Colonic mucosa (tissue), 4 donors: ENCODE results near the gene CACNA2D4. TPM values are rescaled to one million over a fixed set of nuclear protein-coding genes. Genes with fewer than 3 reads are reported as not detected.

ENCODE experiments used
- DNase-seq: peaks from one replicate; pipeline ENCODE4 v3.0.0-alpha.2; 2020
- H3K27ac ChIP-seq: fragments of 200-600 bp; one replicate; pipeline ENCODE4 v1.8.0; 2021
- H3K27me3 ChIP-seq: fragments of 200-600 bp; one replicate; pipeline ENCODE4 v1.8.0; 2021
- H3K36me3 ChIP-seq: fragments of 200-600 bp; one replicate; pipeline ENCODE4 v1.8.0; 2021
- H3K4me1 ChIP-seq: fragments of 200-600 bp; one replicate; pipeline ENCODE4 v1.8.0; 2021; ENCODE audit warnings: mild to moderate bottlenecking
- H3K4me3 ChIP-seq: fragments of 200-600 bp; one replicate; pipeline ENCODE4 v1.8.0; 2021
- H3K9ac ChIP-seq, 2 donors: one replicate each; pipeline ENCODE4 v1.7.0; 2013; ENCODE audit warnings: control low read depth in 2 of 2, low read depth in 2 of 2, low read length in 2 of 2
- H3K9me3 ChIP-seq: fragments of 200-600 bp; one replicate; pipeline ENCODE4 v1.8.0; 2021
- intact Hi-C: fragments of 100-400 bp; cut with DNase I; formaldehyde crosslinking; loops from one replicate; pipeline ENCODE4 v1.14.1; 2022
- total RNA-seq, 2 donors: library from RNA; stranded (reverse); fragmentation: NEBNext Ultra II Directional in 1 of 2; extraction: Animal tissue kit (Norgen Biotek cat#: 25700) in 1 of 2; gene quantifications; one replicate each; pipeline ENCODE4 v1.2.1, GENCODE V29; 2021
- TF ChIP-seq, protein P1 (sequence below): fragments of 200-600 bp; IDR thresholded peaks from one replicate; pipeline ENCODE4 v1.8.0; 2022; ENCODE audit warnings: antibody characterized with exemption, mild to moderate bottlenecking
- donor health status: healthy.
- donor health status: DM: no; HTN: no; CAD: no.
- donor health status: DM: no; HTN: no; CAD: no.

The CACNA2D4 gene
- total RNA-seq, 2 donors from 2014 or later = 3.3 to 3.7 TPM

DNA sequence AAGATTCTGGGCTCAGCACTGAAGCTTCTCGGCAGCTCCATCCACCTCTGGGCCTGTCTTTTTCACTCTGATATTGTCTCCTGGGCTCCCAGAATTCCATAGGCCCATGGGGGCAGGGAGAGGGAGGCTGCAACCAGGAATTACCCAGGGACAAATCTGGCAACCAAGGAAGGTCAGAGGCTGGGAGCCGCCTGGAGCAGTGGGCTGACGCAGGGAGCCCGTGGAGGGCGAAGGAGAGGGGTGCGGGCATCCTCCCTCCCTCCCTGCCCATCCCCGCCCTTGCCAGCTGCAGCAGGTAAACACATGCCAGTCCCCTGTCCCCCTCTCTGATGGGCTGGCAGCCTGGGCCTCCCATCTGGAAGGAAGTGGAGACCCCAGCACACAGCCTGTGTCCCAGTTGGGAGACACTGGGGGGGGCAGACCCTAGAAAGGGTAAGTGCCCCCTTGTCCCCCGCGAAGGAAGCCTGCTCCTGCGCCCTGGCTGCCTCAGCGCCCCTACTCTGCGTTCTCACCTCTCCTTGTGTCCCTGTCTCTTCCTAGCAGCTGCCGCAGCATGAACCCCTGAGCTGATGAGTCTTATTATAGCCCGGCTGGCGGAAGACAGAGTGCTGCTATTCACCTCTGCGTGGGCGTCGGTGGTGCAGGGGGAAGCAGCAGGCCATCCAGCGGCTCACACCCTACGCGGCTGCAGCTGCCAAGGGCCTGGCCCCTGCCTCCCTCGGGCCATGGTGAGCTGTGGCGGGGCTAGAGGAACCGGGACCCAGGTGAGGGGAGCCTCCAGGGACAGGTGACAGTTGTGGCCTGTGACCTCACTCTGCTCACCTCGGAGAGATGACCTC lies 91.4 kb downstream of the CACNA2D4 start:
- no peak overlapping the region for H3K9ac ChIP-seq
- intact Hi-C loops = no loop called here
- H3K27me3 ChIP-seq = peaks cover 6% of the 10 kb centered on the region
- DNase-seq = no peak
- H3K4me3 ChIP-seq = no peak overlapping the region
- H3K4me1 ChIP-seq = no peaks in the 10 kb centered on the region
- no peaks in the 10 kb centered on the region for H3K36me3 ChIP-seq
- TF ChIP-seq, protein P1, sequence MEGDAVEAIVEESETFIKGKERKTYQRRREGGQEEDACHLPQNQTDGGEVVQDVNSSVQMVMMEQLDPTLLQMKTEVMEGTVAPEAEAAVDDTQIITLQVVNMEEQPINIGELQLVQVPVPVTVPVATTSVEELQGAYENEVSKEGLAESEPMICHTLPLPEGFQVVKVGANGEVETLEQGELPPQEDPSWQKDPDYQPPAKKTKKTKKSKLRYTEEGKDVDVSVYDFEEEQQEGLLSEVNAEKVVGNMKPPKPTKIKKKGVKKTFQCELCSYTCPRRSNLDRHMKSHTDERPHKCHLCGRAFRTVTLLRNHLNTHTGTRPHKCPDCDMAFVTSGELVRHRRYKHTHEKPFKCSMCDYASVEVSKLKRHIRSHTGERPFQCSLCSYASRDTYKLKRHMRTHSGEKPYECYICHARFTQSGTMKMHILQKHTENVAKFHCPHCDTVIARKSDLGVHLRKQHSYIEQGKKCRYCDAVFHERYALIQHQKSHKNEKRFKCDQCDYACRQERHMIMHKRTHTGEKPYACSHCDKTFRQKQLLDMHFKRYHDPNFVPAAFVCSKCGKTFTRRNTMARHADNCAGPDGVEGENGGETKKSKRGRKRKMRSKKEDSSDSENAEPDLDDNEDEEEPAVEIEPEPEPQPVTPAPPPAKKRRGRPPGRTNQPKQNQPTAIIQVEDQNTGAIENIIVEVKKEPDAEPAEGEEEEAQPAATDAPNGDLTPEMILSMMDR = no peak
- H3K27ac ChIP-seq = no peak overlapping the region
- H3K9me3 ChIP-seq = no peaks in the 10 kb centered on the region

DNA sequence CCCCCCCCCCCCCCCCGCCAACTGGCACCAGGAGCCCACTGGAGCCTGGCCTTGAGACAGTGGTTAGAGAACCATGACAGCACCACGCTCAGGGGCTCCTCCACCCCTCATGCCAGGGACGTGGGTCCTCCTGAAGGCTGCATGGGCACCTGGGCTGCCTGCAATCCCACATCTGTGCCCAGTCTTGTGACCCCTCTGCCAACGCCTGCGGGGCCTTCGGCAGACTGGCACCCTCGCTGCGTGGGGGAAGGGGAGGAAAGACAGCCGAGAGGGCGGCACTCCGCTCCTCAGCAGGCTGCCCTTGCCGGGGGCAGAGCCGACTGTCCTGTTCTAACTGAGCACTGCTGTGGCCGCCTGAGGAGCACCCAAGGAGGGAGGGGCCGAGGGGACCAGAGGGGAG lies 92.1 kb downstream of the CACNA2D4 start:
- Histone ChIP-seq H3K36me3 (no peaks in the 10 kb centered on the region), H3K9ac (no peak overlapping the region), H3K27me3 (peaks cover 9% of the 10 kb centered on the region), H3K4me3 (no peak overlapping the region), H3K27ac (no peak overlapping the region), H3K9me3 (no peaks in the 10 kb centered on the region), H3K4me1 (no peaks in the 10 kb centered on the region)
- intact Hi-C loops = no loop called here
- TF ChIP-seq, protein P1 = no peak
- DNase-seq = no peak

DNA sequence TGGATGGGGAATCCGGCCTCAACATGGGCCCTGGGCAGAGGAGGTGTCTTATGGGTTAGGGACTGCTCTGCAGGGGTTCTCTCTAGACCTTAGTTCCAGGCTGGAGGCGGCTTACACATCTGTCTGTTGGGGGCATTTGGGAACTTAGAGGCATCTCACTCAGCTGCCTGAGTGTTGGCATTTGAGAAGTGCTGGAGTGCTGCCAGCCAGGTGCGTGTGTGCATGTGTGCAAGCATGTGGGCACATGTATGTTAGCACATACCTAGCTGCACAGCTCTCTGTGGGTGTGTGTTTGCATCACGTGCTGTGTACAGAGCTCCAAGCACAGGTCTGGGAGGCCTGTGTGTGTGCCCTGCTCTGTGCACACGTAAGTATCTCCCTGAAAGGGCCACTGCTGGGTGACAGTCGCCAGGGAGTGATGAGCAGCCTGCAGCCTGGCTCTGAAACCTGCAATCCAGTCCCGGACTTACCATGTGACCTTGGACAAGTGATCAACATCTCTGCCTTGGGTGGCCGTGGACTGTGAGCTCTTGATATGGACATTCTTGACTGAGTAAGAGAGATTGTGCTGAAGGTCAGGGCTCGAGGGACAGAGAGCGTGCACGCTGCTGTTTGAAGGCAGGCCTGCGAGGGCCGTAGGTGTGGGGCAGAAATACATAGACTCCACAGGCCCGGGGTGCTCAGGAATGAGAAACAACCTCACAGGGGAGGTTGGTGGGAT lies 92.9 kb downstream of the CACNA2D4 start:
- Histone ChIP-seq H3K4me3 (no peak overlapping the region), H3K27me3 (peaks cover 9% of the 10 kb centered on the region), H3K27ac (no peak overlapping the region), H3K9ac (no peak overlapping the region), H3K9me3 (no peaks in the 10 kb centered on the region), H3K36me3 (no peaks in the 10 kb centered on the region), H3K4me1 (no peaks in the 10 kb centered on the region)
- TF ChIP-seq, protein P1 = no peak
- intact Hi-C loops = no loop called here
- no peak for DNase-seq

DNA sequence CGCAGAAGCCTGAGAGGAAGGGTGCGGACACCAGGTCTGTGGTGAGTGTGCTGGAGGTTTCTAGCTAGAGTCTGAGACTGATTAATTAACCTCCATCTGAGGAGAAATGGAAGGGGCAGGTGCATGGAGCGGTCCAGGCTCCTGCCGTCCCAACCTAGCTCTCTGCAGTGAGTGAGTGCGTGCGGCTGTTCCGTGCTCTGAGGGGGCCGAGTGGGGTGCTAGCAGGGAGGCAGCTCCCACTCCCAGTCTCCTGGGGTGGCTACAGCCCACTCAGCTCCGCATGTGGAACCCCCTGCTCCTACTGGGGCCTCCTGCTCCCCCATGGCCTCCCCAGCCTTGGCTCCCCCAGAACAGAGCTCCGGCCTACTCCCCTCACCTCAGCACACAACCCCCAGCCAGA lies 95.2 kb downstream of the CACNA2D4 start:
- Histone ChIP-seq H3K9ac (no peak overlapping the region), H3K27me3 (peaks cover 19% of the 10 kb centered on the region), H3K4me3 (no peak overlapping the region), H3K4me1 (no peaks in the 10 kb centered on the region), H3K27ac (no peak overlapping the region), H3K9me3 (no peaks in the 10 kb centered on the region), H3K36me3 (no peaks in the 10 kb centered on the region)
- intact Hi-C loops = loop anchor here (5.0 kb wide), 1 partner anchor 94 kb away; the partner anchor contains the start of gene CACNA2D4
- TF ChIP-seq, protein P1 = no peak
- no peak for DNase-seq

DNA sequence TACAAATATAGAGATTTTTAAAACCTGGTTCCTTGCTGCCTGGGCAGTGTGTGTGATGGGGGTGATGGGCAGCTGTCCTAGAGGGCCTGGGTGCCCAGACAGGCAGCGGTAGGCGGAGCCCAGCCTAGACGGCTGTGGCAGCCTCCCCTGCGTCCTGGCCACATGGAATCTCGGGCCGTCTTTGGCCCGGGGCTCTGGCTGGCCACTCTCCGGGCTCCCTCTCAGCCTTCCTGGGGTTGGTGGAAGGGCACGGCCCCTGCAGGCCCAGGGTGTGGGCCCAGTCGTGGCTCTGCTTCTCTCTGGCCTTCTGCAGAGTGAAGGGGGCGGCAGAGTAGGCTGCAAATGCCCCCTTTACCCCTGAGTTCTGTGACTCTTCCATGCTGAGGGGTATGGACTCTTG lies 95.8 kb downstream of the CACNA2D4 start:
- intact Hi-C loops = loop anchor here (5.0 kb wide), 1 partner anchor 95 kb away; the partner anchor contains the start of gene CACNA2D4
- Histone ChIP-seq H3K27ac (no peak overlapping the region), H3K4me3 (no peak overlapping the region), H3K9me3 (no peaks in the 10 kb centered on the region), H3K27me3 (peaks cover 19% of the 10 kb centered on the region), H3K9ac (no peak overlapping the region), H3K36me3 (no peaks in the 10 kb centered on the region), H3K4me1 (no peaks in the 10 kb centered on the region)
- TF ChIP-seq, protein P1 = no peak
- DNase-seq = no peak
